ENCODE measurements around the gene TMEM250.

- TF ChIP-seq, protein P1, sequence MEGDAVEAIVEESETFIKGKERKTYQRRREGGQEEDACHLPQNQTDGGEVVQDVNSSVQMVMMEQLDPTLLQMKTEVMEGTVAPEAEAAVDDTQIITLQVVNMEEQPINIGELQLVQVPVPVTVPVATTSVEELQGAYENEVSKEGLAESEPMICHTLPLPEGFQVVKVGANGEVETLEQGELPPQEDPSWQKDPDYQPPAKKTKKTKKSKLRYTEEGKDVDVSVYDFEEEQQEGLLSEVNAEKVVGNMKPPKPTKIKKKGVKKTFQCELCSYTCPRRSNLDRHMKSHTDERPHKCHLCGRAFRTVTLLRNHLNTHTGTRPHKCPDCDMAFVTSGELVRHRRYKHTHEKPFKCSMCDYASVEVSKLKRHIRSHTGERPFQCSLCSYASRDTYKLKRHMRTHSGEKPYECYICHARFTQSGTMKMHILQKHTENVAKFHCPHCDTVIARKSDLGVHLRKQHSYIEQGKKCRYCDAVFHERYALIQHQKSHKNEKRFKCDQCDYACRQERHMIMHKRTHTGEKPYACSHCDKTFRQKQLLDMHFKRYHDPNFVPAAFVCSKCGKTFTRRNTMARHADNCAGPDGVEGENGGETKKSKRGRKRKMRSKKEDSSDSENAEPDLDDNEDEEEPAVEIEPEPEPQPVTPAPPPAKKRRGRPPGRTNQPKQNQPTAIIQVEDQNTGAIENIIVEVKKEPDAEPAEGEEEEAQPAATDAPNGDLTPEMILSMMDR (IDR thresholded peaks at IDR 0.05; ENCODE audit: insufficient read depth, low read depth, low read length), result no peak
- no peak for TF ChIP-seq EZH2 (IDR thresholded peaks at IDR 0.05; ENCODE audit: insufficient read depth, low read length)
These were observed 23.7 kb upstream of the TMEM250 start for GRCh38 chr9:136142414-136142796.

Data from astrocyte (in vitro differentiated cells and primary cell).